ENCODE results near the gene CD53.

Gene CD53

DNA sequence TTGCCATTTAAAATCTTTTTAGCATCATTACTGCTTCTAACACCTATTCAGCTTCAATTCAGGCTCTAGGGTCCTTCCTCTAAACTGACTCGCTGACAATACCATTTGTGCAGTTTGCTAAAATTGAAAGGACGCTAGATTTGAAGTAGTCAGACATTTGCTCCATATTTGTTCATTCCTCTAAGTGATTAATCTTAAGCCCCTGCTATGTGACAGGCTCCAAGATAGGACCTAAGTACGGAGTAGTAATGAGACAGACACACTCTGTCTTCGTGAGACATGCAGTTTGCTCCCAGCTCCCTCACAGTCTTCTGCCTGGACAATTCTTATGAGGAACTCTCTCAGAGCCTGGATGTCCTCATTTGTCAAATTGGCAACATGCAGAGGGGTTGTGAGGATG, 26.1 kb upstream of the CD53 start:
- Histone ChIP-seq H3K4me3 (replicated peaks; ENCODE audit: insufficient read depth, low read length) (no peak overlapping the region), H3K27me3 (ENCODE audit: insufficient read depth, poor library complexity, severe bottlenecking) (no peaks in the 10 kb centered on the region), H3K27ac (replicated peaks) (no peak overlapping the region)
- no peak for DNase-seq (ENCODE audit: low read depth in 1 of 2, low spot score in 1 of 2)
- no peak for TF ChIP-seq REST (IDR thresholded peaks at IDR 0.05; ENCODE audit: insufficient replicate concordance, low read depth)
- TF ChIP-seq POLR2AphosphoS5 (IDR thresholded peaks at IDR 0.05; ENCODE audit: low read depth): no peak
- TF ChIP-seq, protein P1, sequence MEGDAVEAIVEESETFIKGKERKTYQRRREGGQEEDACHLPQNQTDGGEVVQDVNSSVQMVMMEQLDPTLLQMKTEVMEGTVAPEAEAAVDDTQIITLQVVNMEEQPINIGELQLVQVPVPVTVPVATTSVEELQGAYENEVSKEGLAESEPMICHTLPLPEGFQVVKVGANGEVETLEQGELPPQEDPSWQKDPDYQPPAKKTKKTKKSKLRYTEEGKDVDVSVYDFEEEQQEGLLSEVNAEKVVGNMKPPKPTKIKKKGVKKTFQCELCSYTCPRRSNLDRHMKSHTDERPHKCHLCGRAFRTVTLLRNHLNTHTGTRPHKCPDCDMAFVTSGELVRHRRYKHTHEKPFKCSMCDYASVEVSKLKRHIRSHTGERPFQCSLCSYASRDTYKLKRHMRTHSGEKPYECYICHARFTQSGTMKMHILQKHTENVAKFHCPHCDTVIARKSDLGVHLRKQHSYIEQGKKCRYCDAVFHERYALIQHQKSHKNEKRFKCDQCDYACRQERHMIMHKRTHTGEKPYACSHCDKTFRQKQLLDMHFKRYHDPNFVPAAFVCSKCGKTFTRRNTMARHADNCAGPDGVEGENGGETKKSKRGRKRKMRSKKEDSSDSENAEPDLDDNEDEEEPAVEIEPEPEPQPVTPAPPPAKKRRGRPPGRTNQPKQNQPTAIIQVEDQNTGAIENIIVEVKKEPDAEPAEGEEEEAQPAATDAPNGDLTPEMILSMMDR (IDR thresholded peaks at IDR 0.05; ENCODE audit: insufficient read depth, low read length): no peak
- TF ChIP-seq GABPA (IDR thresholded peaks at IDR 0.05; ENCODE audit: low read depth): no peak
- no peak for TF ChIP-seq SPI1 (IDR thresholded peaks at IDR 0.05; ENCODE audit: borderline replicate concordance, low read depth)

GRCh38 chr1:110850145-110850544, 22.8 kb upstream of the CD53 start:
- H3K27me3 ChIP-seq (ENCODE audit: insufficient read depth, poor library complexity, severe bottlenecking): no peaks in the 10 kb centered on the region
- TF ChIP-seq SPI1 (IDR thresholded peaks at IDR 0.05; ENCODE audit: borderline replicate concordance, low read depth): no peak
- no peak for TF ChIP-seq GABPA (IDR thresholded peaks at IDR 0.05; ENCODE audit: low read depth)
- TF ChIP-seq, protein P1 (IDR thresholded peaks at IDR 0.05; ENCODE audit: insufficient read depth, low read length): no peak
- TF ChIP-seq POLR2AphosphoS5 (IDR thresholded peaks at IDR 0.05; ENCODE audit: low read depth): no peak
- no peak for TF ChIP-seq REST (IDR thresholded peaks at IDR 0.05; ENCODE audit: insufficient replicate concordance, low read depth)
- no peak overlapping the region for H3K4me3 ChIP-seq (replicated peaks; ENCODE audit: insufficient read depth, low read length)

DNA sequence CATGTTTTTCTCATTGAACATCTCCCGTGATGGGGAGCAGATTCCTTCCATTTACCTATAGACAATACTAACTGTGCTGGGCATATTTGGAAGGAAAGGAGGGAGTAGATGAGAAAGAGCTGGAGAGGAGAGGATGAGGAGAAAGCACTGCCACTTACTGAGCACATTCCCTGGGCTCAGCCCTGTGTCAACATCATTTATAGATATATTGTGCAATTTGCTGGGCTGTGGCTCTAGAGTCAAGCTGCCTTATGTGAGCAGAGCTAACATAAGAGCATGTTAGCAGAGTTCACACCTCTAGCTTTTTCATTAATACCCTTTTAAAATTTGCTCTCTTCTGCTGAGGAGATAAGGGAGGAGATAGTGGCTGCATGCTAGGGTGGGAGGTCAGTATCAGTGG, 22.3 kb upstream of the CD53 start:
- DNase-seq (ENCODE audit: low read depth in 1 of 2, low spot score in 1 of 2): no peak
- H3K4me3 ChIP-seq (replicated peaks; ENCODE audit: insufficient read depth, low read length): no peak overlapping the region
- TF ChIP-seq SPI1 (IDR thresholded peaks at IDR 0.05; ENCODE audit: borderline replicate concordance, low read depth): no peak
- TF ChIP-seq REST (IDR thresholded peaks at IDR 0.05; ENCODE audit: insufficient replicate concordance, low read depth): no peak
- no peak for TF ChIP-seq POLR2AphosphoS5 (IDR thresholded peaks at IDR 0.05; ENCODE audit: low read depth)
- no peak for TF ChIP-seq GABPA (IDR thresholded peaks at IDR 0.05; ENCODE audit: low read depth)
- TF ChIP-seq, protein P1 (IDR thresholded peaks at IDR 0.05; ENCODE audit: insufficient read depth, low read length): no peak
- H3K27ac ChIP-seq (replicated peaks): no peak overlapping the region
- no peaks in the 10 kb centered on the region for H3K27me3 ChIP-seq (ENCODE audit: insufficient read depth, poor library complexity, severe bottlenecking)

More at GRCh38 chr1:110850145-110850544, 22.8 kb upstream of the CD53 start:
- H3K27ac ChIP-seq (replicated peaks): no peak overlapping the region
- DNase-seq (ENCODE audit: low read depth in 1 of 2, low spot score in 1 of 2): no peak
